LNCAP (cell line): ENCODE measurements around the gene NARS2.

ENCODE experiments used
- CTCF ChIP-seq: fragments of 450-650 bp; IDR thresholded peaks from 2 replicates; pipeline ENCODE4 v1.5.1; 2017; ENCODE audit warnings: mild to moderate bottlenecking

The NARS2 gene

GRCh38 chr11:78583889-78584288, 9.2 kb upstream of the NARS2 start:
- no peak for TF ChIP-seq CTCF

GRCh38 chr11:78577495-78577894, 2.8 kb upstream of the NARS2 start:
- no peak for TF ChIP-seq CTCF

- no peak for TF ChIP-seq CTCF
Measured at GRCh38 chr11:78576549-78577097, 2.0 kb upstream of the NARS2 start.

GRCh38 chr11:78575478-78575877, 814 bp upstream of the NARS2 start:
- TF ChIP-seq CTCF, result no peak

- TF ChIP-seq CTCF, result no peak
Measured at GRCh38 chr11:78573681-78574080, 983 bp downstream of the NARS2 start.

- TF ChIP-seq CTCF, result no peak
Measured at GRCh38 chr11:78573271-78573670, 1.4 kb downstream of the NARS2 start.

- TF ChIP-seq CTCF, result no peak
Measured at GRCh38 chr11:78572394-78572793, 2.3 kb downstream of the NARS2 start.

- TF ChIP-seq CTCF, result no peak
Measured at GRCh38 chr11:78570031-78570430, 4.6 kb downstream of the NARS2 start.
